Measurements from ENCODE around the gene IQSEC1.

The IQSEC1 gene

DNA sequence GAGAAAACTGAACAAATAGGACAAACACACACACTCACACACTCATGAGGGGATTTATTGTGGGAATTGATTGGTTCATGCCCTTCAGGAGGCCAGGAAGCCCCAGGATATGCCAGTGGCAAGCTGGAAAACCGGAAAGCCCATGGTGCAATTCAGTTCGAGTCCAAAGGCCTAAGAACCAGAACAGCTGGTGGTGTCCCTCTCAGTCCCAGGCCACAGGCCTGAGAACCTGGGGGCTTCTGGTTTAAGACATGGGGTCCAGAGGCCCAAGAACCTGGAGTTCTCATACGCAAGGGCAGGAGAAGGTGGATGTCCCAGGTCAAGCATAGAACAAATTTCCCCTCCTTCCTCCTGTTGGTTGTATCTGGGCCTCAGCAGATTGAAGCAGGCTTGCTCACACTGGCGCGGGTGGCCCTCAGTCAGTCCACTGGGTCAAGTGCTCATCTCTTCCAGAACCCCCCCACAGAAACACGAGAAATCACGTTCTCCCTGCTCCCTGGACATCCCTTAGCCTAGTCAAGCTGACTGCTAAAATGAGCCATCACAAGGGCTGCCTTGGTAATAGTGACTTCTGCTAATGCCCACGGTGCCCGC lies 181.7 kb downstream of the IQSEC1 start:
- H3K27ac ChIP-seq = peak overlapping the region in 1 of 2 donors; percentile 42
- TF ChIP-seq, protein P1, sequence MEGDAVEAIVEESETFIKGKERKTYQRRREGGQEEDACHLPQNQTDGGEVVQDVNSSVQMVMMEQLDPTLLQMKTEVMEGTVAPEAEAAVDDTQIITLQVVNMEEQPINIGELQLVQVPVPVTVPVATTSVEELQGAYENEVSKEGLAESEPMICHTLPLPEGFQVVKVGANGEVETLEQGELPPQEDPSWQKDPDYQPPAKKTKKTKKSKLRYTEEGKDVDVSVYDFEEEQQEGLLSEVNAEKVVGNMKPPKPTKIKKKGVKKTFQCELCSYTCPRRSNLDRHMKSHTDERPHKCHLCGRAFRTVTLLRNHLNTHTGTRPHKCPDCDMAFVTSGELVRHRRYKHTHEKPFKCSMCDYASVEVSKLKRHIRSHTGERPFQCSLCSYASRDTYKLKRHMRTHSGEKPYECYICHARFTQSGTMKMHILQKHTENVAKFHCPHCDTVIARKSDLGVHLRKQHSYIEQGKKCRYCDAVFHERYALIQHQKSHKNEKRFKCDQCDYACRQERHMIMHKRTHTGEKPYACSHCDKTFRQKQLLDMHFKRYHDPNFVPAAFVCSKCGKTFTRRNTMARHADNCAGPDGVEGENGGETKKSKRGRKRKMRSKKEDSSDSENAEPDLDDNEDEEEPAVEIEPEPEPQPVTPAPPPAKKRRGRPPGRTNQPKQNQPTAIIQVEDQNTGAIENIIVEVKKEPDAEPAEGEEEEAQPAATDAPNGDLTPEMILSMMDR (IDR thresholded peaks at IDR 0.05) = no peak
- H3K4me3 ChIP-seq = peak overlapping the region; percentile 63

DNA sequence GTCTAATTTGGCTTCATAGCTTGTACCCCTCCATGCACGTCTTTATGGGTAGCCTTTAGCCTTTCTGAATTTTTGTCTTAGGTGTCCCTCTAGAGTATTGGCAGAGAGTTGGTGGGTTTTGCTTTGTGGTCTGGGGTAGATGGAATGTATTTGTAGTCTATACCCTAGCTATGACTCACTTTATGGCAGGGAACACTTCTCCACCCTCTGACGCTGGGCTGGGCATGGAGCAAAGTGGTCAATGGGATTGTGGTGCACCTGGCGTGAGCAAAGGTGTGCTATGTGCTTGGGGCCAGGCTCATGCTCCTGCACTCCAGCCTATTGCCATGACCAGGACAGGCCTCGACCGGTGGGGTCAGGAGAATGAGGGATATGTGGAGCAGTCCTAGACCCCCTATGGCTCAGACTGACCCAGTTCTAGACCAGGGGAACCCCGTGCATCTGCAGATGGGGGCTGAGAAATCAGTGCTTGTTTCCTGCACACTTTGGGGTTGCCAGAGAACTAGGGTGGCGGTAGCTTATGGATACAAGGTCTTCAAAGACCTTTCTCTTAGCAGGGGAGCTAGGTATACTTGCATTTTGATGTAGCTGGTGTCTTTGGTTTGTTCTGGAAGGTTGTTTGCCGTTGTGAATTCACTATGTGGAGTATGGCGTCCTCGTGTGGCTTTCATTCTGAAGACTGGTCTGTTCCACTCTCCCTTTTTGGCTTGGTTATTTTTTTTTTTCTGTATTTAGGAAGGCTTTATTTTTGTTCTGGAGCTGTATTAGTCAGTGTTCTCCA lies 182.4 kb downstream of the IQSEC1 start:
- H3K27ac ChIP-seq = no peak overlapping the region
- no peak for DNase-seq (ENCODE audit: low spot score)
- TF ChIP-seq, protein P1 (IDR thresholded peaks at IDR 0.05) = no peak
- no peak overlapping the region for H3K4me3 ChIP-seq

More for the DNA sequence above, 181.7 kb downstream of the IQSEC1 start:
- no peak for DNase-seq (ENCODE audit: low spot score)

DNA sequence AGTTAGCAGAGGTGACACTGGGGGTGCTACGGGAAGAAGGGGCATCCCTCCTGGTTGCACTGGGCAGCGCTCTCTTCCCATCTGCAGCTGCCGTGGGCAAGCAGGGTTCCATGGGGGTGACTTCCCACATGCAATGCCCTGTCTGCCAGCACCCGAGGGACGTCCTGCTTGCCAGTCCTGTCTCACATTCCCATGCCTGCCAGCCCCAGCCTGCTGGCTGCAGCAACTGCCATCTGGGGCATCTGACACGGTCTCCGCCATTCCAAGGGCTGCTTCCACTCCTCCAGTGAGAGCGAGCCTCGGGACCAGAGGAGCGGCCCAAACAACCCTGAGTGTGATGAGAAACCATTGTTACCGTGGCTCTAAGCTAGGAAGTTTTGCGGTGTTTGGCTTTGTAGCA lies 186.5 kb downstream of the IQSEC1 start:
- H3K4me3 ChIP-seq = no peak overlapping the region
- TF ChIP-seq, protein P1 (IDR thresholded peaks at IDR 0.05) = no peak
- no peak overlapping the region for H3K27ac ChIP-seq
- no peak for DNase-seq (ENCODE audit: low spot score)

DNA sequence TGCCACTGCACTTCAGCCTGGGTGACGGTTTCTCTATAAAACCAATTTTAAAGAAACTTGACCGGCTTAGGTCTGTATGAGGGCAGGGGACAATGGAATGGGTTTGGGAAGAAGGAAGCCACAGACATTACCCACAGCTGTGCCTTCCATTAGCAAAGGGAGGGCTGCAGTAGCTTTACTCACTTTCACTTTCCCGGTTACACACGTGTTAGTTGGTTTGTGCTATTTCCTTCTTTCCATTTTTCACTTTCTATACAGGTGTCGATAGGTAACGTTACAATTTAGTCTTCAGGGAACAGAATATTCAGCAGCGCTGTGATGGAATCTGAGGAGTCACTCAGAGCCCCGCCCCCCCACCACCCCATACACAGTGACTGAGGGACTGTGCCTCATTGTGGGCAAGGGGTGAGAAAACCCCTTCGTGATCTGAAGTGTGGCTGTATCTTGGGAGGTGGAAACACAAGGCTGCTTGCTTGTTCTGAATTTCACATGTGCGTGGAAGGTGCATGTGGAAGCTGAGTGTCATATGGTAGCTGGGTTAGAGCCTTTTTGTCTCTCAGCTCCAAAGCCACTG lies 187.0 kb downstream of the IQSEC1 start:
- Histone ChIP-seq H3K4me3 (no peak overlapping the region), H3K27ac (no peak overlapping the region)
- no peak for DNase-seq (ENCODE audit: low spot score)
- TF ChIP-seq, protein P1 (IDR thresholded peaks at IDR 0.05) = no peak

DNA sequence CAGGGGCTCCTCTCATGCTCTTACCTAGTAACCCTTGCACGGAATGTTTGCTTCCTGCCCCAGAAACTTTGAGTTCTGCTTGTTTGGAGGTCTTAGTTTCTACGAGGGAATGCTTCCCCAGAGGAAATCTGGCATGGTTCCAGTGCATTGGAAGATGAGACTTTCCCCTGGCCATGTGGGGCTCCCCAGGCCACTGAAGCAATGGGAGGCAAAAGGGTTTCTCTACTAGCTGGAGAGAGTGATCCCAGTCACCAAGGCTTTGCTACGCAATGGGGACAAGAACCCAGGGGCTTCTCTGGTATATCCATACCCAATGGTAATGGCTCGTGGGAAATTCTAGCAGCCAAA lies 187.7 kb downstream of the IQSEC1 start:
- TF ChIP-seq, protein P1 (IDR thresholded peaks at IDR 0.05) = no peak
- DNase-seq (ENCODE audit: low spot score) = no peak
- Histone ChIP-seq H3K27ac (no peak overlapping the region), H3K4me3 (no peak overlapping the region)

DNA sequence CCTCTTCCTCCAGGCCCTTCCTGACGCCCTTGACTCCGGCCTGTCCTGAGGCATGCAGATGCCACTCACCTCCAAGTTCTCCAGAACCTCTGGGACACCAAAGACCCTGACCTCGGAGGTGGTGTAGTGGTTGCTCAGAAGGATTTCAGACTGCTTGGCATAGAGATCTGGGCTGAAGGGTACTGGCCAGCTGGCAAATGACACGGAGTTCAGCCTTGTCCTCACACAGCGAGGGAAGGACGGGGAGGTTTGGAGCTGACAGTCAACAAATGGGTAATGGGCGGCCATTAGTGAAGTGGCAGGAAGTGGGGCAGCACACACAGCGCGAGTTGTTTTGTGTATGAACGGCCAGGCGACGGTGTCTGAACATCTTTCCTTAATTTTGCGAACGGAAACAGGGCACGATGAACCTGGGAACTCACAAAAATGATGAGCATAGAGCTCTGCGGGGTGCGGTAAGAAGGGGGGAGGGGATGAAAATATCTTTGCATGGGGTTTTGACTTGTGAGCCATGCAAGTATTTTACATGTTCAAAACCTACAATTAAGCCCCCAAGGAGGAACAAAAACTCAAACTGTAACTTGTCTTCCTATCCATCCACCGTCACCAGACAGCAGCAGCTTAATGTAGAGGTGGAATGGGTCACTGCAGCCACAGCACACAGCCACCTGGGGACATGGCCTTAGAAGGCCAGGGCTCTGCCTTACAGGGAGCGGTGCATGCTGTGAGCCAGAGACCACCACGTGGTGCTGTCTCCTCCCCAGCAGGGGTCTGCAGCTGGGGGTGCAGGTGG lies 188.2 kb downstream of the IQSEC1 start:
- TF ChIP-seq, protein P1 (IDR thresholded peaks at IDR 0.05) = no peak
- Histone ChIP-seq H3K27ac (no peak overlapping the region), H3K4me3 (no peak overlapping the region)
- DNase-seq (ENCODE audit: low spot score) = no peak

All from coronary artery (tissue), 2 donors.